Measurements from ENCODE around the gene VIPR2.

GRCh38 chr7:159103382-159104187 lies 41.1 kb downstream of the VIPR2 start:
- TF ChIP-seq CTCF (conservative IDR thresholded peaks at IDR 0.05): no peak
- peak; percentile 82; the same call in 1 of the 2 replicates for TF ChIP-seq EZH2 (IDR thresholded peaks at IDR 0.05; ENCODE audit: low read depth)
